HEK293T (cell line): ENCODE data around the gene NFAM1.

ENCODE experiments used
- CTCF ChIA-PET: fragments of 350-600 bp; formaldehyde crosslinking; extraction: SDS; loops from one replicate; lab custom pipeline; 2021; ENCODE audit warnings: antibody characterized with exemption, inconsistent platforms; lab: Yijun Ruan, JAX
- POLR2A ChIA-PET: fragments of 350-600 bp; formaldehyde crosslinking; extraction: SDS; loops from one replicate; lab custom pipeline; 2020; ENCODE audit warnings: antibody characterized with exemption, inconsistent platforms; lab: Yijun Ruan, JAX
- DNase-seq: peaks from one replicate; pipeline ENCODE4 v3.0.0; 2012; ENCODE audit warnings: mixed read lengths; ENCODE audit errors: extremely low spot score
- ARNT ChIP-seq: fragments of 450-650 bp; IDR thresholded peaks from 2 replicates; pipeline ENCODE4 v1.6.1; 2017; ENCODE audit warnings: mild to moderate bottlenecking
- BHLHE40 ChIP-seq: fragments of 450-650 bp; IDR thresholded peaks from 2 replicates; pipeline ENCODE4 v1.6.1; 2016; ENCODE audit warnings: mild to moderate bottlenecking, moderate library complexity, borderline replicate concordance
- CTBP1 ChIP-seq: fragments of 450-650 bp; IDR thresholded peaks from 2 replicates; pipeline ENCODE4 v1.6.1; 2016; ENCODE audit warnings: borderline replicate concordance
- ELF4 ChIP-seq: fragments of 450-650 bp; IDR thresholded peaks from 2 replicates; pipeline ENCODE4 v1.6.1; 2017; ENCODE audit warnings: antibody characterized with exemption
- FOXA1 ChIP-seq: fragments of 450-650 bp; IDR thresholded peaks from 2 replicates; pipeline ENCODE4 v1.6.1; 2016; ENCODE audit warnings: mild to moderate bottlenecking
- FOXK2 ChIP-seq: fragments of 450-650 bp; IDR thresholded peaks from 2 replicates; pipeline ENCODE4 v1.6.1; 2016; ENCODE audit warnings: mild to moderate bottlenecking
- FOXM1 ChIP-seq: fragments of 450-650 bp; IDR thresholded peaks from 2 replicates; pipeline ENCODE4 v1.6.1; 2017; ENCODE audit warnings: mild to moderate bottlenecking, borderline replicate concordance
- HDGF ChIP-seq: fragments of 450-650 bp; IDR thresholded peaks from 2 replicates; pipeline ENCODE4 v1.6.1; 2017; ENCODE audit warnings: antibody characterized with exemption, borderline replicate concordance
- L3MBTL2 ChIP-seq: fragments of 450-650 bp; conservative IDR thresholded peaks from 2 replicates; pipeline ENCODE4 v1.6.1; 2016; ENCODE audit warnings: mild to moderate bottlenecking
- LEF1 ChIP-seq: fragments of 450-650 bp; IDR thresholded peaks from 2 replicates; pipeline ENCODE4 v1.6.1; 2017; ENCODE audit warnings: mild to moderate bottlenecking, borderline replicate concordance
- NFRKB ChIP-seq: fragments of 450-650 bp; IDR thresholded peaks from 2 replicates; pipeline ENCODE4 v1.6.1; 2016; ENCODE audit warnings: mild to moderate bottlenecking, moderate library complexity
- PKNOX1 ChIP-seq: fragments of 450-650 bp; IDR thresholded peaks from 2 replicates; pipeline ENCODE4 v1.6.1; 2016
- SP1 ChIP-seq: fragments of 450-650 bp; IDR thresholded peaks from 2 replicates; pipeline ENCODE4 v1.6.1; 2017
- SUZ12 ChIP-seq: fragments of 450-650 bp; IDR thresholded peaks from 2 replicates; pipeline ENCODE4 v1.6.1; 2016; ENCODE audit warnings: mild to moderate bottlenecking
- TARDBP ChIP-seq: fragments of 450-650 bp; IDR thresholded peaks from 2 replicates; pipeline ENCODE4 v1.6.1; 2016
- ZNF384 ChIP-seq: fragments of 450-650 bp; IDR thresholded peaks from 2 replicates; pipeline ENCODE4 v1.6.1; 2016

Gene NFAM1

GRCh38 chr22:42433754-42434682, 1.8 kb upstream of the NFAM1 start:
- POLR2A ChIA-PET, result interaction anchor here (0.8 kb wide), 1 partner anchor 65 kb away, joined by 4 read pairs; no protein-coding TSS in a partner anchor
- DNase-seq, result no peak

GRCh38 chr22:42432818-42433217, 615 bp upstream of the NFAM1 start:
- no peak for TF ChIP-seq FOXA1
- no peak for TF ChIP-seq CTBP1
- TF ChIP-seq ELF4, result no peak
- no peak for TF ChIP-seq NFRKB
- no peak for TF ChIP-seq FOXK2
- no peak for TF ChIP-seq ZNF384
- TF ChIP-seq ARNT, result no peak
- TF ChIP-seq PKNOX1, result no peak
- no peak for TF ChIP-seq L3MBTL2
- no peak for TF ChIP-seq TARDBP
- no peak for TF ChIP-seq FOXM1
- no peak for TF ChIP-seq SP1
- no peak for TF ChIP-seq HDGF
- no peak for TF ChIP-seq BHLHE40
- no peak for TF ChIP-seq LEF1
- ChIA-PET POLR2A (no interaction called here), CTCF (no interaction called here)
- DNase-seq, result no peak

More at GRCh38 chr22:42433754-42434682, 1.8 kb upstream of the NFAM1 start:
- TF ChIP-seq SP1 (no peak), NFRKB (no peak), ZNF384 (no peak), FOXA1 (no peak), BHLHE40 (no peak), SUZ12 (no peak), FOXK2 (no peak)
- CTCF ChIA-PET, result interaction anchor here (0.5 to 1.0 kb wide), 2 partner anchors 10 to 69 kb away, joined by 3 read pairs; no protein-coding TSS in a partner anchor

GRCh38 chr22:42431401-42432019, 693 bp downstream of the NFAM1 start:
- CTCF ChIA-PET, result interaction anchor here (1.4 kb wide), 1 partner anchor 13 kb away, joined by 3 read pairs; no protein-coding TSS in a partner anchor
- DNase-seq, result no peak
- POLR2A ChIA-PET, result interaction anchor here (1.4 kb wide), 1 partner anchor 62 kb away, joined by 4 read pairs; no protein-coding TSS in a partner anchor
- TF ChIP-seq NFRKB, result no peak
- TF ChIP-seq PKNOX1, result no peak
- no peak for TF ChIP-seq FOXA1
- TF ChIP-seq ARNT, result no peak
- no peak for TF ChIP-seq FOXM1
- no peak for TF ChIP-seq BHLHE40
- TF ChIP-seq L3MBTL2, result no peak
- TF ChIP-seq SP1, result no peak
- TF ChIP-seq FOXK2, result no peak
- TF ChIP-seq TARDBP, result no peak
- TF ChIP-seq SUZ12, result no peak
- TF ChIP-seq LEF1, result no peak
- TF ChIP-seq ELF4, result no peak
- TF ChIP-seq ZNF384, result no peak
- no peak for TF ChIP-seq CTBP1
- TF ChIP-seq HDGF, result no peak

- no peak for DNase-seq
- ChIA-PET CTCF (interaction anchor here (0.5 to 1.4 kb wide), 2 partner anchors 14 to 43 kb away, joined by 3 to 7 read pairs; no protein-coding TSS in a partner anchor), POLR2A (interaction anchor here (1.4 kb wide), 1 partner anchor 61 kb away, joined by 4 read pairs; no protein-coding TSS in a partner anchor)
- no peak for TF ChIP-seq SUZ12
- TF ChIP-seq ARNT, result no peak
- no peak for TF ChIP-seq ELF4
- TF ChIP-seq PKNOX1, result no peak
- no peak for TF ChIP-seq FOXA1
- no peak for TF ChIP-seq CTBP1
- TF ChIP-seq SP1, result no peak
- no peak for TF ChIP-seq BHLHE40
- TF ChIP-seq NFRKB, result no peak
- no peak for TF ChIP-seq ZNF384
Observed at GRCh38 chr22:42430528-42431125, 1.6 kb downstream of the NFAM1 start.

GRCh38 chr22:42428760-42429159, 3.4 kb downstream of the NFAM1 start:
- TF ChIP-seq SUZ12 (no peak), ZNF384 (no peak), HDGF (no peak), NFRKB (no peak), FOXA1 (no peak), PKNOX1 (no peak), FOXM1 (no peak)
- CTCF ChIA-PET, result no interaction called here
- POLR2A ChIA-PET, result interaction anchor here (0.9 kb wide), 1 partner anchor 22 kb away, joined by 3 read pairs; no protein-coding TSS in a partner anchor
- DNase-seq, result no peak
